ENCODE data around the gene SKI.
"Not testable (repeated sequence)": the region's sequence is repeated elsewhere in the genome, so short reads cannot be mapped to it uniquely, and the experiment has no call there.

The SKI gene

GRCh38 chr1:2290595-2291510 lies 62.7 kb downstream of the SKI start:
- DNase-seq: peak in 49 of 56 donors; percentile 19 to 82 (median 56)

GRCh38 chr1:2291577-2291976 lies 63.5 kb downstream of the SKI start:
- DNase-seq: no peak

- no peak for DNase-seq
These were observed 64.8 kb downstream of the SKI start for GRCh38 chr1:2292725-2293450.

GRCh38 chr1:2294033-2294724 lies 66.1 kb downstream of the SKI start:
- no peak for DNase-seq

- no peak for DNase-seq
These were observed 66.6 kb downstream of the SKI start for GRCh38 chr1:2294725-2295078.

GRCh38 chr1:2295526-2295925 lies 67.4 kb downstream of the SKI start:
- no peak for DNase-seq

GRCh38 chr1:2296211-2296610 lies 68.1 kb downstream of the SKI start:
- not testable (repeated sequence) for DNase-seq

- DNase-seq: no peak
These were observed 68.5 kb downstream of the SKI start for GRCh38 chr1:2296614-2297013.

GRCh38 chr1:2297246-2298011 lies 69.3 kb downstream of the SKI start:
- DNase-seq: no peak

- DNase-seq: no peak
These were observed 70.6 kb downstream of the SKI start for GRCh38 chr1:2298685-2299084.

- DNase-seq: peak in 2 of 56 donors; percentile 34 to 37
These were observed 71.1 kb downstream of the SKI start for GRCh38 chr1:2299131-2299627.

GRCh38 chr1:2300004-2300771 lies 72.1 kb downstream of the SKI start:
- no peak for DNase-seq

GRCh38 chr1:2300851-2301606 lies 72.9 kb downstream of the SKI start:
- peak in 28 of 56 donors; percentile 20 to 68 (median 39) for DNase-seq

- no peak for DNase-seq
These were observed 73.6 kb downstream of the SKI start for GRCh38 chr1:2301607-2302291.

- no peak for DNase-seq
These were observed 74.3 kb downstream of the SKI start for GRCh38 chr1:2302292-2302925.

GRCh38 chr1:2303016-2303775 lies 75.1 kb downstream of the SKI start:
- no peak for DNase-seq

GRCh38 chr1:2303781-2304180 lies 75.7 kb downstream of the SKI start:
- no peak for DNase-seq

GRCh38 chr1:2304282-2304681 lies 76.2 kb downstream of the SKI start:
- no peak for DNase-seq
